ENCODE results near the gene LCORL. TPM values are rescaled to one million over a fixed set of nuclear protein-coding genes. Genes with fewer than 3 reads are reported as not detected.

Gene LCORL
- total RNA-seq, 4 donors from 2014 or later = 16.0 to 23.8 (median 18.5) TPM

GRCh38 chr4:18014269-18014668 is 7.3 kb downstream of the LCORL start:
- TF ChIP-seq CTCF (IDR thresholded peaks at IDR 0.05; ENCODE audit: low read depth) = no peak

- no peak for TF ChIP-seq CTCF (IDR thresholded peaks at IDR 0.05; ENCODE audit: low read depth)
Observed at GRCh38 chr4:18012807-18013462, 8.6 kb downstream of the LCORL start.

GRCh38 chr4:18012134-18012806 is 9.3 kb downstream of the LCORL start:
- TF ChIP-seq CTCF (IDR thresholded peaks at IDR 0.05; ENCODE audit: low read depth) = no peak

- no peak for TF ChIP-seq CTCF (IDR thresholded peaks at IDR 0.05; ENCODE audit: low read depth)
Observed at GRCh38 chr4:18007625-18008024, 13.9 kb downstream of the LCORL start.

- no peak for TF ChIP-seq CTCF (IDR thresholded peaks at IDR 0.05; ENCODE audit: low read depth)
Observed at GRCh38 chr4:17997129-17997528, 24.4 kb downstream of the LCORL start.

- no peak for TF ChIP-seq CTCF (IDR thresholded peaks at IDR 0.05; ENCODE audit: low read depth)
Observed at GRCh38 chr4:17995165-17995564, 26.4 kb downstream of the LCORL start.

- no peak for TF ChIP-seq CTCF (IDR thresholded peaks at IDR 0.05; ENCODE audit: low read depth)
Observed at GRCh38 chr4:17985832-17986231, 35.7 kb downstream of the LCORL start.
